ENCODE results near the gene PDLIM5.
A peak's percentile ranks its signal among the peaks of the same experiment; 100 is the strongest.

PDLIM5 gene

GRCh38 chr4:94561249-94562024 lies 109.7 kb downstream of the PDLIM5 start:
- TF ChIP-seq, protein P1, sequence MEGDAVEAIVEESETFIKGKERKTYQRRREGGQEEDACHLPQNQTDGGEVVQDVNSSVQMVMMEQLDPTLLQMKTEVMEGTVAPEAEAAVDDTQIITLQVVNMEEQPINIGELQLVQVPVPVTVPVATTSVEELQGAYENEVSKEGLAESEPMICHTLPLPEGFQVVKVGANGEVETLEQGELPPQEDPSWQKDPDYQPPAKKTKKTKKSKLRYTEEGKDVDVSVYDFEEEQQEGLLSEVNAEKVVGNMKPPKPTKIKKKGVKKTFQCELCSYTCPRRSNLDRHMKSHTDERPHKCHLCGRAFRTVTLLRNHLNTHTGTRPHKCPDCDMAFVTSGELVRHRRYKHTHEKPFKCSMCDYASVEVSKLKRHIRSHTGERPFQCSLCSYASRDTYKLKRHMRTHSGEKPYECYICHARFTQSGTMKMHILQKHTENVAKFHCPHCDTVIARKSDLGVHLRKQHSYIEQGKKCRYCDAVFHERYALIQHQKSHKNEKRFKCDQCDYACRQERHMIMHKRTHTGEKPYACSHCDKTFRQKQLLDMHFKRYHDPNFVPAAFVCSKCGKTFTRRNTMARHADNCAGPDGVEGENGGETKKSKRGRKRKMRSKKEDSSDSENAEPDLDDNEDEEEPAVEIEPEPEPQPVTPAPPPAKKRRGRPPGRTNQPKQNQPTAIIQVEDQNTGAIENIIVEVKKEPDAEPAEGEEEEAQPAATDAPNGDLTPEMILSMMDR (IDR thresholded peaks at IDR 0.05; ENCODE audit: insufficient read depth, low read length, missing control alignments): no peak

DNA sequence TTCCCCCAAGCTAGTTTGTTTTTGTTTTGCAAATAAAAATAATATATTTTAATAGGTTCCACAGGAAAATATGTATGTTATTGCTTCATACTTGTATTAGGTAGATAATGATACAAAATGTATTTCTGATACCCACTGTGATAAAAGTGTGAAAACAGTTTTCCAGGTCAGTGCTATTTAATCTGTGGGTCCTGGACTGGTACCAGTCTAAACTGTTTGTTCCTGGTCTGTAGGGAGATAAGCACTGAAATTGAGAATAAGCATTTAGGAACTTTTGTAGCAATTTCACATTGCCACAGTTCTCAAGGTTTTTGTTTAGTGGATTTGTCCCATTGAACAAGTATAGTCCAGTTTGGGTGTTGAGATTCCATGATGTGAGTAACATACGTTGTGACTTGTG lies 110.5 kb downstream of the PDLIM5 start:
- DNase-seq (ENCODE audit: low read depth, low spot score): no peak
- no peak overlapping the region for H3K4me3 ChIP-seq (ENCODE audit: low read depth, low read length)
- CTCF ChIA-PET: interaction anchor here (0.9 to 1.3 kb wide), 3 partner anchors 8 to 155 kb away, joined by 3 to 4 read pairs (median 3); no protein-coding TSS in a partner anchor
- TF ChIP-seq, protein P1 (IDR thresholded peaks at IDR 0.05; ENCODE audit: insufficient read depth, low read length, missing control alignments): no peak
- POLR2A ChIA-PET: interaction anchor here (0.7 kb wide), 1 partner anchor 38 kb away, joined by 3 read pairs; no protein-coding TSS in a partner anchor

More at GRCh38 chr4:94561249-94562024, 109.7 kb downstream of the PDLIM5 start:
- POLR2A ChIA-PET: interaction anchor here (0.7 kb wide), 1 partner anchor 39 kb away, joined by 3 read pairs; no protein-coding TSS in a partner anchor
- DNase-seq (ENCODE audit: low read depth, low spot score): peak; percentile 71
- CTCF ChIA-PET: interaction anchor here (0.9 kb wide), 1 partner anchor 154 kb away, joined by 3 read pairs; no protein-coding TSS in a partner anchor
- no peak overlapping the region for H3K4me3 ChIP-seq (ENCODE audit: low read depth, low read length)

GRCh38 chr4:94564252-94564651 lies 112.5 kb downstream of the PDLIM5 start:
- ChIA-PET CTCF (no interaction called here), POLR2A (no interaction called here)
- TF ChIP-seq, protein P1 (IDR thresholded peaks at IDR 0.05; ENCODE audit: insufficient read depth, low read length, missing control alignments): no peak
- no peak overlapping the region for H3K4me3 ChIP-seq (ENCODE audit: low read depth, low read length)
- DNase-seq (ENCODE audit: low read depth, low spot score): no peak

GRCh38 chr4:94566420-94566819 lies 114.7 kb downstream of the PDLIM5 start:
- TF ChIP-seq, protein P1 (IDR thresholded peaks at IDR 0.05; ENCODE audit: insufficient read depth, low read length, missing control alignments): no peak
- POLR2A ChIA-PET: no interaction called here
- H3K4me3 ChIP-seq (ENCODE audit: low read depth, low read length): no peak overlapping the region
- no peak for DNase-seq (ENCODE audit: low read depth, low spot score)
- CTCF ChIA-PET: interaction anchor here (0.6 kb wide), 1 partner anchor 56 kb away, joined by 3 read pairs; no protein-coding TSS in a partner anchor

- TF ChIP-seq, protein P1 (IDR thresholded peaks at IDR 0.05; ENCODE audit: insufficient read depth, low read length, missing control alignments): no peak
- DNase-seq (ENCODE audit: low read depth, low spot score): no peak
- ChIA-PET POLR2A (no interaction called here), CTCF (no interaction called here)
- no peak overlapping the region for H3K4me3 ChIP-seq (ENCODE audit: low read depth, low read length)
These were observed 116.1 kb downstream of the PDLIM5 start for GRCh38 chr4:94567811-94568210.

- POLR2A ChIA-PET: no interaction called here
- TF ChIP-seq, protein P1 (IDR thresholded peaks at IDR 0.05; ENCODE audit: insufficient read depth, low read length, missing control alignments): no peak
- CTCF ChIA-PET: interaction anchor here (1.5 kb wide), 1 partner anchor 10 kb away, joined by 3 read pairs; no protein-coding TSS in a partner anchor
- H3K4me3 ChIP-seq (ENCODE audit: low read depth, low read length): no peak overlapping the region
- DNase-seq (ENCODE audit: low read depth, low spot score): no peak
These were observed 118.8 kb downstream of the PDLIM5 start for GRCh38 chr4:94570558-94570957.
